DND-41 (cell line): ENCODE data around the gene IGF2BP2.

Source experiments
- ATAC-seq: fragments of 200-7000 bp; cut with Tn5 transposase; 3 replicates; pipeline ENCODE4 v1.9.1; 2021; ENCODE audit warnings: low read depth; ENCODE audit not compliant: insufficient read depth
- DNase-seq: peaks from one replicate; pipeline ENCODE4 v3.0.0-alpha.2; 2020
- H2AFZ ChIP-seq: 2 replicates; pipeline ENCODE4 v1.6.0; 2012; ENCODE audit warnings: low read depth, low read length
- H3K27ac ChIP-seq: 2 replicates; pipeline ENCODE4 v1.5.1; 2012; ENCODE audit warnings: low read length, inconsistent platforms
- H3K27me3 ChIP-seq: fragments of 200-600 bp; sonication (generic); 2 replicates; pipeline ENCODE4 v1.6.0; 2012; ENCODE audit warnings: low read length, mild to moderate bottlenecking, inconsistent platforms; ENCODE audit not compliant: insufficient read depth, poor library complexity
- H3K36me3 ChIP-seq: 2 replicates; pipeline ENCODE4 v1.5.1; 2012; ENCODE audit warnings: low read length, inconsistent platforms; ENCODE audit not compliant: insufficient read depth
- H3K4me1 ChIP-seq: 2 replicates; pipeline ENCODE4 v1.5.1; 2012; ENCODE audit warnings: mild to moderate bottlenecking, low read length; ENCODE audit not compliant: insufficient read depth
- H3K4me2 ChIP-seq: 2 replicates; pipeline ENCODE4 v1.6.0; 2012; ENCODE audit warnings: mild to moderate bottlenecking, moderate library complexity, low read length, inconsistent platforms; ENCODE audit not compliant: insufficient read depth
- H3K4me3 ChIP-seq, 2 experiments: fragments of 200-600 bp in 1 of 2; shearing (Covaris generic) in 1 of 2; 2 replicates each; pipeline ENCODE4 v1.5.1; 2012 to 2016; ENCODE audit warnings: inconsistent platforms in 2 of 2, low read length in 2 of 2, mild to moderate bottlenecking in 2 of 2, low read depth in 1 of 2, moderate library complexity in 1 of 2
- H3K79me2 ChIP-seq: 2 replicates; pipeline ENCODE4 v1.6.0; 2012; ENCODE audit warnings: low read length, inconsistent platforms; ENCODE audit not compliant: insufficient read depth
- H3K9ac ChIP-seq: 2 replicates; pipeline ENCODE4 v1.6.0; 2012; ENCODE audit warnings: low read depth, mild to moderate bottlenecking, inconsistent platforms, low read length, moderate library complexity
- H3K9me3 ChIP-seq: 2 replicates; pipeline ENCODE4 v1.5.1; 2012; ENCODE audit warnings: low read length, moderate library complexity, mild to moderate bottlenecking, inconsistent platforms; ENCODE audit not compliant: insufficient read depth, severe bottlenecking
- H4K20me1 ChIP-seq: 2 replicates; pipeline ENCODE4 v1.6.0; 2012; ENCODE audit warnings: low read length; ENCODE audit not compliant: insufficient read depth
- CTCF ChIP-seq: IDR thresholded peaks from 2 replicates; pipeline ENCODE4 v1.5.1; 2012; ENCODE audit warnings: borderline replicate concordance, low read length, moderate library complexity, mild to moderate bottlenecking; ENCODE audit not compliant: poor library complexity, severe bottlenecking; ENCODE audit errors: extremely low read depth
- EZH2 ChIP-seq: IDR thresholded peaks from 3 replicates; pipeline ENCODE4 v1.6.1; 2012; ENCODE audit warnings: borderline replicate concordance, low read depth, mild to moderate bottlenecking, moderate library complexity, low read length, inconsistent platforms; ENCODE audit not compliant: severe bottlenecking

IGF2BP2 gene

GRCh38 chr3:185709251-185709955 lies 115.4 kb downstream of the IGF2BP2 start:
- ATAC-seq (no peak), DNase-seq (no peak)
- no peak overlapping the region for H3K4me3 ChIP-seq
- no peak overlapping the region for H2AFZ ChIP-seq
- H3K4me1 ChIP-seq, result no peaks in the 10 kb centered on the region
- H3K9ac ChIP-seq, result no peak overlapping the region
- no peaks in the 10 kb centered on the region for H3K79me2 ChIP-seq
- no peaks in the 10 kb centered on the region for H3K9me3 ChIP-seq
- H4K20me1 ChIP-seq, result no peaks in the 10 kb centered on the region
- peaks cover 18% of the 10 kb centered on the region for H3K27me3 ChIP-seq
- no peak overlapping the region for H3K4me2 ChIP-seq
- TF ChIP-seq EZH2, result no peak
- no peak for TF ChIP-seq CTCF
- H3K36me3 ChIP-seq, result no peaks in the 10 kb centered on the region
- H3K27ac ChIP-seq, result no peak overlapping the region

GRCh38 chr3:185708392-185708791 lies 116.5 kb downstream of the IGF2BP2 start:
- no peaks in the 10 kb centered on the region for H3K4me1 ChIP-seq
- DNase-seq, result no peak
- no peak overlapping the region for H3K9ac ChIP-seq
- no peak overlapping the region for H3K27ac ChIP-seq
- no peak overlapping the region for H2AFZ ChIP-seq
- H3K79me2 ChIP-seq, result no peaks in the 10 kb centered on the region
- H3K4me3 ChIP-seq, result no peak overlapping the region
- ATAC-seq, result no peak
- H3K4me2 ChIP-seq, result no peak overlapping the region
- H3K9me3 ChIP-seq, result no peaks in the 10 kb centered on the region
- no peaks in the 10 kb centered on the region for H3K36me3 ChIP-seq
- TF ChIP-seq CTCF (no peak), EZH2 (no peak)
- H4K20me1 ChIP-seq, result no peaks in the 10 kb centered on the region
- peaks cover 23% of the 10 kb centered on the region for H3K27me3 ChIP-seq

GRCh38 chr3:185705498-185705897 lies 119.3 kb downstream of the IGF2BP2 start:
- peaks cover 31% of the 10 kb centered on the region for H3K27me3 ChIP-seq
- H3K79me2 ChIP-seq, result no peaks in the 10 kb centered on the region
- no peaks in the 10 kb centered on the region for H3K4me1 ChIP-seq
- no peak overlapping the region for H3K9ac ChIP-seq
- H2AFZ ChIP-seq, result no peak overlapping the region
- TF ChIP-seq CTCF (no peak), EZH2 (no peak)
- H3K4me2 ChIP-seq, result no peak overlapping the region
- no peaks in the 10 kb centered on the region for H4K20me1 ChIP-seq
- H3K36me3 ChIP-seq, result no peaks in the 10 kb centered on the region
- no peak overlapping the region for H3K27ac ChIP-seq
- no peak overlapping the region for H3K4me3 ChIP-seq
- no peak for ATAC-seq
- H3K9me3 ChIP-seq, result no peaks in the 10 kb centered on the region
- DNase-seq, result no peak
